SK-N-SH treated with all-trans-retinoic acid at 6 μM for 48 hours (cell line): Measurements from ENCODE around the gene DDX20.

Experiments
- ISL1 ChIP-seq: fragments of 250-450 bp; sonication (Bioruptor Pico); IDR thresholded peaks from 2 replicates; pipeline ENCODE4 v2.1.2; 2022; ENCODE audit warnings: mild to moderate bottlenecking, moderate library complexity
- SNAI2 ChIP-seq: fragments of 250-450 bp; sonication (Bioruptor Pico); IDR thresholded peaks from 2 replicates; pipeline ENCODE4 v1.5.0; 2020; ENCODE audit warnings: mild to moderate bottlenecking, moderate library complexity
- ZFP3 ChIP-seq: fragments of 250-450 bp; sonication (Bioruptor Pico); IDR thresholded peaks from 2 replicates; pipeline ENCODE4 v1.5.0; 2020; ENCODE audit warnings: mild to moderate bottlenecking, moderate library complexity

DNA sequence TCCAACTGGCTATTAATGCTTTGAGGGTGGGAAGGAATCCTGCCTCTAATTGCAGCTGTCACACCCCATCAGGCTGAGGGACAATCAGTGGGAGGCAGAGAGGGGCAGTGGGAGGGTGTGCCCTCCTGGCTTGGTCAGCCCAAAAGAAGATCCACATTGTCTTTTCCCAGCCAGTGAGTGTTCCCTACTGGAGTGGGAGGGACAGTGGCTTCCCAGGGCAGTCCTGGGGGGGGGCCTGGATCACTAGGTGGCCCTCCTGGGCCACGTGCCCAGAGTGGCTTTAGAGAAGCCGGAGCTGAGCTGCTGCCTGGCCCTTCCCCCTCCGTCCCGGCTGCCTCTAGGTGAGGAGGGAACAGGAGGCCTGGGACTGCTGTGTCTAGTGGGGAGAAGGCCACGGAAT, 30.5 kb upstream of the DDX20 start:
- TF ChIP-seq ISL1 (CRISPR knock-in tag) (no peak), ZFP3 (CRISPR knock-in tag) (no peak), SNAI2 (no peak)
